SH-SY5Y (cell line): Measurements from ENCODE around the gene ANTXR2.

Experiments used
- GATA2 ChIP-seq: IDR thresholded peaks from 2 replicates; pipeline ENCODE4 v1.6.1; 2011; ENCODE audit warnings: mild to moderate bottlenecking, low read depth, low read length
- GATA3 ChIP-seq: IDR thresholded peaks from 2 replicates; pipeline ENCODE4 v1.6.1; 2011; ENCODE audit warnings: low read depth, mild to moderate bottlenecking, low read length, moderate library complexity

GRCh38 chr4:79871961-79872360 lies 201.1 kb downstream of the ANTXR2 start:
- TF ChIP-seq GATA2 (no peak), GATA3 (no peak)
